ENCODE results near the gene CENPP.

- TF ChIP-seq, protein P1, sequence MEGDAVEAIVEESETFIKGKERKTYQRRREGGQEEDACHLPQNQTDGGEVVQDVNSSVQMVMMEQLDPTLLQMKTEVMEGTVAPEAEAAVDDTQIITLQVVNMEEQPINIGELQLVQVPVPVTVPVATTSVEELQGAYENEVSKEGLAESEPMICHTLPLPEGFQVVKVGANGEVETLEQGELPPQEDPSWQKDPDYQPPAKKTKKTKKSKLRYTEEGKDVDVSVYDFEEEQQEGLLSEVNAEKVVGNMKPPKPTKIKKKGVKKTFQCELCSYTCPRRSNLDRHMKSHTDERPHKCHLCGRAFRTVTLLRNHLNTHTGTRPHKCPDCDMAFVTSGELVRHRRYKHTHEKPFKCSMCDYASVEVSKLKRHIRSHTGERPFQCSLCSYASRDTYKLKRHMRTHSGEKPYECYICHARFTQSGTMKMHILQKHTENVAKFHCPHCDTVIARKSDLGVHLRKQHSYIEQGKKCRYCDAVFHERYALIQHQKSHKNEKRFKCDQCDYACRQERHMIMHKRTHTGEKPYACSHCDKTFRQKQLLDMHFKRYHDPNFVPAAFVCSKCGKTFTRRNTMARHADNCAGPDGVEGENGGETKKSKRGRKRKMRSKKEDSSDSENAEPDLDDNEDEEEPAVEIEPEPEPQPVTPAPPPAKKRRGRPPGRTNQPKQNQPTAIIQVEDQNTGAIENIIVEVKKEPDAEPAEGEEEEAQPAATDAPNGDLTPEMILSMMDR (IDR thresholded peaks at IDR 0.05), result no peak
- TF ChIP-seq POLR2A (IDR thresholded peaks at IDR 0.05), result no peak
Measured at GRCh38 chr9:92637886-92638620, 312.3 kb downstream of the CENPP start.
